Stimulated activated CD8-positive, alpha-beta memory T cell treated with anti-CD3 and anti-CD28 coated beads, Interleukin-4, amount 100 ng/mL, for 4 hours (primary cell): ENCODE data around the gene PRR20G.
"Not testable (repeated sequence)": the region's sequence is repeated elsewhere in the genome, so short reads cannot be mapped to it uniquely, and the experiment has no call there.

Source experiments
- DNase-seq, 2 donors: peaks; one replicate each; pipeline ENCODE4 v3.0.0-alpha.2; 2020; ENCODE audit warnings: low read depth in 2 of 2, low spot score in 1 of 2

The PRR20G gene

GRCh38 chr3:127304121-127304744 is 16.4 kb upstream of the PRR20G start:
- no peak for DNase-seq

GRCh38 chr3:127299276-127299675 is 11.4 kb upstream of the PRR20G start:
- DNase-seq: no peak

- DNase-seq: no peak
Measured at GRCh38 chr3:127296959-127297358, 9.1 kb upstream of the PRR20G start.

GRCh38 chr3:127296166-127296565 is 8.3 kb upstream of the PRR20G start:
- DNase-seq: no peak

- DNase-seq: not testable (repeated sequence)
Measured at GRCh38 chr3:127293650-127294049, 5.8 kb upstream of the PRR20G start.

- DNase-seq: no peak
Measured at GRCh38 chr3:127291611-127292010, 3.8 kb upstream of the PRR20G start.

GRCh38 chr3:127291114-127291513 is 3.3 kb upstream of the PRR20G start:
- no peak for DNase-seq

GRCh38 chr3:127289706-127290575 is 2.1 kb upstream of the PRR20G start:
- no peak for DNase-seq

GRCh38 chr3:127288921-127289705 is 1.3 kb upstream of the PRR20G start:
- no peak for DNase-seq

- DNase-seq: no peak
Measured at GRCh38 chr3:127288343-127288742, 497 bp upstream of the PRR20G start.

GRCh38 chr3:127286571-127287140 is 1.2 kb downstream of the PRR20G start:
- no peak for DNase-seq

GRCh38 chr3:127284258-127284657 is 3.6 kb downstream of the PRR20G start:
- DNase-seq: no peak

- DNase-seq: no peak
Measured at GRCh38 chr3:127277561-127277960, 10.3 kb downstream of the PRR20G start.

- DNase-seq: no peak
Measured at GRCh38 chr3:127276995-127277394, 10.9 kb downstream of the PRR20G start.

- no peak for DNase-seq
Measured at GRCh38 chr3:127276396-127276795, 11.4 kb downstream of the PRR20G start.

GRCh38 chr3:127275287-127275781 is 12.5 kb downstream of the PRR20G start:
- DNase-seq: no peak

GRCh38 chr3:127274200-127274760 is 13.6 kb downstream of the PRR20G start:
- no peak for DNase-seq

- DNase-seq: no peak
Measured at GRCh38 chr3:127273206-127273605, 14.6 kb downstream of the PRR20G start.

- no peak for DNase-seq
Measured at GRCh38 chr3:127266186-127266585, 21.7 kb downstream of the PRR20G start.

- DNase-seq: no peak
Measured at GRCh38 chr3:127265581-127265981, 22.3 kb downstream of the PRR20G start.
